OCI-LY3 (cell line): ENCODE measurements around the gene C12orf57.

Source experiments
- H2AFZ ChIP-seq: fragments of 200-600, 300-600 bp; shearing (Covaris generic); 2 replicates; pipeline ENCODE4 v1.6.0; 2014; ENCODE audit warnings: antibody characterized with exemption, low read depth, low read length
- H3K27ac ChIP-seq: fragments of 200-600, 300-600 bp; sonication (generic); 2 replicates; pipeline ENCODE4 v1.5.1; 2014; ENCODE audit warnings: mild to moderate bottlenecking, low read length, moderate library complexity, mixed read lengths
- H3K27me3 ChIP-seq: fragments of 200-600, 300-600 bp; sonication (generic); 2 replicates; pipeline ENCODE4 v1.6.1; 2014; ENCODE audit warnings: low read depth, low read length, mixed read lengths
- H3K36me3 ChIP-seq: fragments of 200-600, 300-600 bp; sonication (generic); replicated peaks from 2 replicates; pipeline ENCODE3; 2014; ENCODE audit warnings: low read depth, low read length, mixed read lengths
- H3K4me1 ChIP-seq: fragments of 300-600, 200-600 bp; sonication (generic); 2 replicates; pipeline ENCODE4 v1.6.1; 2014; ENCODE audit warnings: low read length, mixed read lengths
- H3K4me2 ChIP-seq: fragments of 200-600, 300-600 bp; sonication (generic); 2 replicates; pipeline ENCODE4 v1.6.1; 2014; ENCODE audit warnings: low read length, mixed read lengths
- H3K4me3 ChIP-seq: fragments of 300-600, 200-600 bp; sonication (generic); 2 replicates; pipeline ENCODE4 v1.5.1; 2014; ENCODE audit warnings: antibody characterized with exemption, mild to moderate bottlenecking, low read length, moderate library complexity
- H3K79me2 ChIP-seq: fragments of 300-600, 200-600 bp; shearing (Covaris generic); 2 replicates; pipeline ENCODE4 v1.6.1; 2014; ENCODE audit warnings: mild to moderate bottlenecking, low read length, mixed read lengths
- H3K9ac ChIP-seq: fragments of 300-600, 200-600 bp; shearing (Covaris generic); 2 replicates; pipeline ENCODE4 v1.6.0; 2014; ENCODE audit warnings: mild to moderate bottlenecking, low read length, moderate library complexity
- H3K9me3 ChIP-seq: fragments of 200-600, 300-600 bp; shearing (Covaris generic); 2 replicates; pipeline ENCODE4 v1.6.1; 2014; ENCODE audit warnings: low read length, mixed read lengths; ENCODE audit not compliant: insufficient read depth
- H4K20me1 ChIP-seq: fragments of 200-600, 300-600 bp; sonication (generic); 2 replicates; pipeline ENCODE4 v1.6.1; 2016; ENCODE audit warnings: low read length, mixed read lengths; ENCODE audit not compliant: insufficient read depth
- EZH2phosphoT487 ChIP-seq: fragments of 200-600 bp; shearing (Covaris generic); IDR thresholded peaks from 2 replicates; pipeline ENCODE4 v1.6.1; 2018; ENCODE audit warnings: antibody characterized with exemption, mixed run types, low read depth
- TF ChIP-seq, protein P1 (sequence below): fragments of 200-600, 300-600 bp; sonication (generic); IDR thresholded peaks from 2 replicates; pipeline ENCODE4 v1.5.1; 2014; ENCODE audit warnings: antibody characterized with exemption, low read length, low read depth

Gene C12orf57, protein sequence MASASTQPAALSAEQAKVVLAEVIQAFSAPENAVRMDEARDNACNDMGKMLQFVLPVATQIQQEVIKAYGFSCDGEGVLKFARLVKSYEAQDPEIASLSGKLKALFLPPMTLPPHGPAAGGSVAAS

GRCh38 chr12:6943722-6944380 is at the start of gene C12orf57, which contains the start of gene RNU7-1:
Gene C12orf57, plus strand, starts transcription at chr12:6944022. Its CDS starts 100 bp downstream, at chr12:6944122.
Gene RNU7-1, plus strand, starts transcription at chr12:6943816.
- no peaks in the 10 kb centered on the region for H3K36me3 ChIP-seq
- no peaks in the 10 kb centered on the region for H3K79me2 ChIP-seq
- H3K9ac ChIP-seq = peak within 1 kb of the TSS; percentile 83
- no peaks in the 10 kb centered on the region for H3K27me3 ChIP-seq
- TF ChIP-seq EZH2phosphoT487 = no peak
- TF ChIP-seq, protein P1, sequence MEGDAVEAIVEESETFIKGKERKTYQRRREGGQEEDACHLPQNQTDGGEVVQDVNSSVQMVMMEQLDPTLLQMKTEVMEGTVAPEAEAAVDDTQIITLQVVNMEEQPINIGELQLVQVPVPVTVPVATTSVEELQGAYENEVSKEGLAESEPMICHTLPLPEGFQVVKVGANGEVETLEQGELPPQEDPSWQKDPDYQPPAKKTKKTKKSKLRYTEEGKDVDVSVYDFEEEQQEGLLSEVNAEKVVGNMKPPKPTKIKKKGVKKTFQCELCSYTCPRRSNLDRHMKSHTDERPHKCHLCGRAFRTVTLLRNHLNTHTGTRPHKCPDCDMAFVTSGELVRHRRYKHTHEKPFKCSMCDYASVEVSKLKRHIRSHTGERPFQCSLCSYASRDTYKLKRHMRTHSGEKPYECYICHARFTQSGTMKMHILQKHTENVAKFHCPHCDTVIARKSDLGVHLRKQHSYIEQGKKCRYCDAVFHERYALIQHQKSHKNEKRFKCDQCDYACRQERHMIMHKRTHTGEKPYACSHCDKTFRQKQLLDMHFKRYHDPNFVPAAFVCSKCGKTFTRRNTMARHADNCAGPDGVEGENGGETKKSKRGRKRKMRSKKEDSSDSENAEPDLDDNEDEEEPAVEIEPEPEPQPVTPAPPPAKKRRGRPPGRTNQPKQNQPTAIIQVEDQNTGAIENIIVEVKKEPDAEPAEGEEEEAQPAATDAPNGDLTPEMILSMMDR = no peak
- H3K4me1 ChIP-seq = peaks cover 31% of the 10 kb centered on the region
- peak within 1 kb of the TSS; percentile 85 for H3K27ac ChIP-seq
- peak within 1 kb of the TSS; percentile 82 for H3K4me3 ChIP-seq
- H2AFZ ChIP-seq = peak within 1 kb of the TSS; percentile 73; the same call in 1 of the 2 replicates
- H3K4me2 ChIP-seq = peak within 1 kb of the TSS; percentile 93
- no peaks in the 10 kb centered on the region for H3K9me3 ChIP-seq
- H4K20me1 ChIP-seq = no peaks in the 10 kb centered on the region

DNA sequence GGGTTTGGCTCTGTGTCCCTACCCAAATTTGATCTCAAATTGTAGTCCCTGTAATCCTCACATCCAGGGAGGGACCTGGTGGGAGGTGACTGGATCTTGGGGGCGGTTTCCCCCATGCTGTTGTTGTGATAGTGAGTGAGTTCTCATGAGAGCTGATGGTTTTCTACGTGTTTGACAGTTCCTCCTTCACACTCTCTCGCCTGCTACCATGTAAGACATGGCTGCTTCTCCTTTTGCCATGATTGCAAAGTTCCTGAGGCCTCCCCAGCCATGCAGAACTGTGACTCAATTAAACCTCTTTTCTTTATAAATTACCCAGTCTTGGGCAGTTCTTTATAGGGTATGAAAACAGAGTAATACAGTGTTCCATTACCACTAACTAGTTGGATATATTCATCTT is 49.5 kb upstream of the C12orf57 start:
- Histone ChIP-seq H3K79me2 (no peaks in the 10 kb centered on the region), H3K36me3 (no peaks in the 10 kb centered on the region), H3K27ac (no peak overlapping the region), H3K4me3 (no peak overlapping the region), H3K4me1 (peaks cover 13% of the 10 kb centered on the region), H3K27me3 (no peaks in the 10 kb centered on the region), H3K4me2 (no peak overlapping the region), H3K9me3 (no peaks in the 10 kb centered on the region), H3K9ac (no peak overlapping the region), H4K20me1 (no peaks in the 10 kb centered on the region), H2AFZ (no peak overlapping the region)
- TF ChIP-seq EZH2phosphoT487 = no peak
- TF ChIP-seq, protein P1 = no peak

DNA sequence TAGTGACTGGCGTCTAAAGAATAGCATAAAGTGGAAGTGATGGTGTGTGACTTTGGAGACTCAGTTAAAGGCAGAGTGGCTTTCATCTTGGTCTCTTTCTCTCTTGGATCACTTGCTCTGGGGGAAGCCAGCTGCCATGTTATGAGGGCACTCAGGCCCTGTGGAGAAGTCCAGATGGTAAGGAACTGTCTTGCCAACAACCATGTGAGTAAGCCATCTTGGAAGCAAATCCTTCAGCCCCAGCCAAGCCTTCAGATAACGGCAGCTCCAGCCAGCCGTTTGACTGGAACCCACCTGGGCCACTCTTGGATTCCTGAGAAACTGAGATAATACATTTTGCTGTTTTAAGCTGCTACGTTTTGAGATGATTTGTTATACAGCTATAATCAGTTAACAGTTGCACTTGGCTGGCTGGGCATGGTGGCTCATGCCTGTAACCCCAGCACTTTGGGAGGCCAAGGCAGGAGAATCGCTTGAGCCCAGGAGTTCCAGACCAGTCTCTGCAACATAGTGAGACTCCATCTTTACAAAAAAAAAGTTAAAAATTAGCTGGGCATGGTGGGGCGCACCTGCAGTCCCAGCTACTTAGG is 46.9 kb upstream of the C12orf57 start:
- no peaks in the 10 kb centered on the region for H3K9me3 ChIP-seq
- no peaks in the 10 kb centered on the region for H4K20me1 ChIP-seq
- H3K79me2 ChIP-seq = no peaks in the 10 kb centered on the region
- peaks cover under 1% of the 10 kb centered on the region; the same call in 1 of the 2 replicates for H3K4me1 ChIP-seq
- H3K36me3 ChIP-seq = no peaks in the 10 kb centered on the region
- H3K27ac ChIP-seq = no peak overlapping the region
- H3K9ac ChIP-seq = no peak overlapping the region
- H3K4me3 ChIP-seq = no peak overlapping the region
- no peak overlapping the region for H2AFZ ChIP-seq
- TF ChIP-seq, protein P1 = no peak
- no peak for TF ChIP-seq EZH2phosphoT487
- H3K4me2 ChIP-seq = no peak overlapping the region
- no peaks in the 10 kb centered on the region for H3K27me3 ChIP-seq

DNA sequence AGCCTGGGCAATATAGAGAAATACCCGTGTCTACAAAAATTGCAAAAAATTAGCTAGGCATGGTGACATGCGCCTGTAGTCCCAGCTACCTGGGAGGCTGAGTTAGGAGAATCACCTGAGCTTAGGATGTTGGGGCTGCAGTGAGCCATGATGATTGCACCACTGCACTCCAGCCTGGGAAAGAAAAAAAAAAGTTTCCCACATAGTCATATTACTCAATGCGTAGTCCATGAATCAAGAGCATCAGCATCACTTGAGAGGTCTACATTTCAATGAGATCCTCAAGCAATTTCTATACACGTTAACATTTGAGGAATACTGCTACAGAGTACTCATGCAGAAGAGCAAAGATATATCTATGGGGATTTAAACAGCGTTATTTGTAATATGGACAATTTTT is 44.4 kb upstream of the C12orf57 start:
- Histone ChIP-seq H3K4me2 (no peak overlapping the region), H3K27me3 (no peaks in the 10 kb centered on the region), H3K9me3 (no peaks in the 10 kb centered on the region), H3K4me1 (peaks cover 7% of the 10 kb centered on the region; the same call in 1 of the 2 replicates), H3K9ac (no peak overlapping the region), H3K79me2 (no peaks in the 10 kb centered on the region), H3K36me3 (no peaks in the 10 kb centered on the region), H3K27ac (no peak overlapping the region), H4K20me1 (no peaks in the 10 kb centered on the region), H2AFZ (no peak overlapping the region), H3K4me3 (no peak overlapping the region)
- TF ChIP-seq EZH2phosphoT487 = no peak
- TF ChIP-seq, protein P1 = no peak
